HepG2 (cell line): ENCODE data around the gene OR2B3. TPM values are rescaled to one million over a fixed set of nuclear protein-coding genes. Genes with fewer than 3 reads are reported as not detected.

Experiments used
- ATAC-seq: fragments of 200-7000 bp; cut with Tn5 transposase; 3 replicates; pipeline ENCODE4 v1.9.1; 2020; ENCODE audit warnings: mild to moderate bottlenecking, moderate library complexity
- BruUV-seq: library from RNA; stranded (reverse); fragments of 400-500 nt; replicated peaks from 2 replicates; lab custom pipeline; 2021; lab: Mats Ljungman, UMichigan
- CTCF ChIA-PET: fragments of 300-600 bp; formaldehyde crosslinking; extraction: SDS; loops from one replicate; lab custom pipeline; 2021; ENCODE audit warnings: low total read pairs, inconsistent platforms, low intra/inter-chr PET ratio; lab: Yijun Ruan, JAX
- POLR2A ChIA-PET: fragments of 350-600 bp; sonication (Branson Sonifier 250); formaldehyde crosslinking; loops from one replicate; lab custom pipeline; 2020; ENCODE audit warnings: antibody characterized with exemption, inconsistent platforms; lab: Yijun Ruan, JAX
- DNase-seq: peaks from one replicate; pipeline ENCODE4 v3.0.0-alpha.2; 2015; ENCODE audit warnings: low spot score
- FAIRE-seq: peaks from 3 replicates; lab custom pipeline; 2011; peaks lifted over from hg19 to GRCh38; lab: Jason Lieb, UNC
- H2AFZ ChIP-seq: one replicate; pipeline ENCODE4 v1.6.1; 2011; ENCODE audit warnings: low read length, inconsistent platforms
- H3K27ac ChIP-seq: fragments of 300-600 bp; 3 replicates; pipeline ENCODE4 v1.8.0; 2011; ENCODE audit warnings: mixed run types, mild to moderate bottlenecking, mixed read lengths, low read length, inconsistent platforms; ENCODE audit not compliant: insufficient read depth; ENCODE audit errors: extremely low read length
- H3K27me3 ChIP-seq, 2 experiments: fragments of 200-600 bp in 1 of 2; 2 replicates in 1 of 2; 3 replicates in 1 of 2; pipeline versions ENCODE4 v1.6.0 to v1.8.0; 2011; ENCODE audit warnings: low read length in 2 of 2, mild to moderate bottlenecking in 2 of 2, moderate library complexity in 2 of 2, inconsistent platforms in 1 of 2; ENCODE audit not compliant: insufficient read depth in 2 of 2, control insufficient read depth in 1 of 2
- H3K36me3 ChIP-seq, 2 experiments: fragments of 200-600 bp in 1 of 2; replicated peaks in 1 of 2; 2 replicates in 1 of 2; 3 replicates in 1 of 2; pipeline versions ENCODE4 v1.5.1 to v1.8.0; 2011; ENCODE audit warnings: low read length in 2 of 2, inconsistent platforms in 1 of 2; ENCODE audit not compliant: insufficient read depth in 2 of 2, control insufficient read depth in 1 of 2
- H3K4me1 ChIP-seq: 2 replicates; pipeline ENCODE4 v1.5.1; 2012; ENCODE audit warnings: low read length, inconsistent platforms; ENCODE audit not compliant: insufficient read depth
- H3K4me2 ChIP-seq: 2 replicates; pipeline ENCODE4 v1.6.0; 2011; ENCODE audit warnings: low read depth, low read length, inconsistent platforms
- H3K4me3 ChIP-seq, 3 experiments: fragments of 200-600 bp in 1 of 3; sonication (generic), shearing (Covaris generic) in 1 of 3; replicated peaks in 1 of 3; 2 replicates each; pipeline ENCODE4 v1.5.1; 2011 to 2016; ENCODE audit warnings: low read length in 3 of 3, inconsistent platforms in 2 of 3, low read depth in 2 of 3, mild to moderate bottlenecking in 2 of 3, control low read depth in 1 of 3, mixed read lengths in 1 of 3; ENCODE audit not compliant: insufficient read depth in 1 of 3
- H3K79me2 ChIP-seq: one replicate; pipeline ENCODE4 v1.6.1; 2011; ENCODE audit warnings: low read length, inconsistent platforms; ENCODE audit not compliant: insufficient read depth
- H3K9ac ChIP-seq: 2 replicates; pipeline ENCODE4 v1.6.0; 2011; ENCODE audit warnings: mild to moderate bottlenecking, low read depth, low read length, inconsistent platforms; ENCODE audit not compliant: insufficient read depth
- H3K9me3 ChIP-seq: 2 replicates; pipeline ENCODE4 v1.5.1; 2012; ENCODE audit warnings: mild to moderate bottlenecking, low read length
- H4K20me1 ChIP-seq: 2 replicates; pipeline ENCODE4 v1.6.0; 2011; ENCODE audit warnings: inconsistent platforms, mild to moderate bottlenecking, low read length, moderate library complexity; ENCODE audit not compliant: insufficient read depth
- KAT8 ChIP-seq: IDR thresholded peaks from 2 replicates; pipeline ENCODE4 v1.6.1; 2016; ENCODE audit warnings: missing genetic modification reagents, missing compliant biosample characterization
- MAFF ChIP-seq: IDR thresholded peaks from 2 replicates; pipeline ENCODE4 v1.6.1; 2011; ENCODE audit warnings: low read depth, low read length, improper control_type of control experiment
- MAFK ChIP-seq, 2 experiments: IDR thresholded peaks in 1 of 2; conservative IDR thresholded peaks in 1 of 2; 2 replicates each; pipeline ENCODE4 v1.6.1; 2011; ENCODE audit warnings: improper control_type of control experiment in 2 of 2, low read length in 2 of 2
- ZNF282 ChIP-seq: fragments of 450-650 bp; IDR thresholded peaks from 2 replicates; pipeline ENCODE4 v1.6.1; 2018; ENCODE audit not compliant: partially characterized antibody
- WGBS: methylation state at CpG from one replicate; pipeline ENCODE4 v1.1.6; 2017; ENCODE audit warnings: low lambda C conversion rate; 5-methylcytosine and 5-hydroxymethylcytosine counted together
- in situ Hi-C: cut with HindIII; loops from 2 replicates; pipeline ENCODE4 v1.10.0; 2017; ENCODE audit warnings: low pct_unique_long_range_greater_than_20kb; ENCODE audit not compliant: extremely low pct_ligation_motif_present
- intact Hi-C: fragments of 100-400 bp; cut with micrococcal nuclease; formaldehyde crosslinking; loops from one replicate; pipeline ENCODE4 v1.10.0; 2022; ENCODE audit not compliant: unreplicated experiment
- polyA plus RNA-seq, 8 experiments: library from polyadenylated mRNA; depleted of rRNA in 3 of 8; stranded (reverse) in 7 of 8; unstranded in 1 of 8; fragments of >200 nt; fragmentation: Illumina TruSeq in 4 of 8; extraction: Trizol in 4 of 8; gene quantifications; 2 replicates each; pipeline versions ENCODE4 v1.2.1 to v1.2.3, GENCODE V29; 2011 to 2016; ENCODE audit warnings: low read depth in 4 of 8, missing spikeins in 1 of 8, mixed read lengths in 1 of 8; ENCODE audit not compliant: insufficient read depth in 1 of 8
- total RNA-seq, 5 experiments: library from RNA; depleted of rRNA; stranded (reverse); fragments of >200 nt; fragmentation: Illumina TruSeq; extraction: Trizol; gene quantifications; 2 replicates each; pipeline ENCODE4 v1.2.3, GENCODE V29; 2016; ENCODE audit warnings: low read depth in 1 of 5
- TF ChIP-seq, protein P1 (sequence below): IDR thresholded peaks from 2 replicates; pipeline ENCODE4 v1.6.1; 2016; ENCODE audit warnings: missing genetic modification reagents, missing compliant biosample characterization
- TF ChIP-seq, protein P2 (sequence below): sonication (generic); formaldehyde crosslinking; IDR thresholded peaks from 2 replicates; pipeline ENCODE4 v1.4.0; 2020; ENCODE audit warnings: mild to moderate bottlenecking, missing genetic modification reagents
- TF ChIP-seq, protein P3 (sequence below): sonication (generic); formaldehyde crosslinking; IDR thresholded peaks from 2 replicates; pipeline ENCODE4 v1.5.0; 2020; ENCODE audit warnings: missing genetic modification reagents
- TF ChIP-seq, protein P4 (sequence below): sonication (generic); formaldehyde crosslinking; IDR thresholded peaks from 2 replicates; pipeline ENCODE4 v1.4.0; 2020; ENCODE audit warnings: missing genetic modification reagents, mild to moderate bottlenecking, borderline replicate concordance
- TF ChIP-seq, protein P5 (sequence below): sonication (generic); formaldehyde crosslinking; IDR thresholded peaks from 2 replicates; pipeline ENCODE4 v1.5.0; 2020; ENCODE audit warnings: missing genetic modification reagents

The OR2B3 gene
- total and polyA plus RNA-seq, 2 of the 13 experiments (the other 11 are each of a cell fraction or from before 2014, with no cell fraction given), result not detected

DNA sequence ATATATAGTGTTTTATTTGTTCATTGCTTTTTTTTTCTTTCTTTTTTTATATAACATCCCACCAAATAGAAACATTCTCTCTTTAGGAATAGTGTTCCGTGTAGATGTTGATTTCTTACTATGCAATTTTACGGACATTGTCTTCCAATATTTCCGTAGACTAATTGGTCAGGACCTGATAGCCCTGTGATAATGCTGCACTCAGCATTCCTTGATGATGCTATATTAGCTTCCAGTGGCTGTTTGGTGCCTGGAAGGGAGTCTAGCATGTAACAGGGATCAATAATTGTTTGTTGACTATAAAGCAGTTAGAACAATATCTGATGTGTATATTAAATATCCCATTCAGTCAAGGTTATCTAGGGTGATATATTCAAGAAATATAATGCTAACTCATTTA is 35.4 kb downstream of the OR2B3 start:
- POLR2A ChIA-PET, result no interaction called here
- H3K79me2 ChIP-seq, result no peaks in the 10 kb centered on the region
- H3K4me2 ChIP-seq, result no peak overlapping the region
- H4K20me1 ChIP-seq, result no peaks in the 10 kb centered on the region
- no peak overlapping the region for H3K9ac ChIP-seq
- no peaks in the 10 kb centered on the region for H3K9me3 ChIP-seq
- TF ChIP-seq MAFK (conservative IDR thresholded peaks at IDR 0.05 in 1 of 2, IDR thresholded peaks at IDR 0.05 in 1 of 2; ENCODE audit: low read length in 2 of 2), result peak; percentile 72 to 80
- TF ChIP-seq MAFF, result peak; percentile 58
- TF ChIP-seq, protein P1, sequence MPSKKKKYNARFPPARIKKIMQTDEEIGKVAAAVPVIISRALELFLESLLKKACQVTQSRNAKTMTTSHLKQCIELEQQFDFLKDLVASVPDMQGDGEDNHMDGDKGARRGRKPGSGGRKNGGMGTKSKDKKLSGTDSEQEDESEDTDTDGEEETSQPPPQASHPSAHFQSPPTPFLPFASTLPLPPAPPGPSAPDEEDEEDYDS (CRISPR knock-in tag), result no peak
- TF ChIP-seq, protein P2, sequence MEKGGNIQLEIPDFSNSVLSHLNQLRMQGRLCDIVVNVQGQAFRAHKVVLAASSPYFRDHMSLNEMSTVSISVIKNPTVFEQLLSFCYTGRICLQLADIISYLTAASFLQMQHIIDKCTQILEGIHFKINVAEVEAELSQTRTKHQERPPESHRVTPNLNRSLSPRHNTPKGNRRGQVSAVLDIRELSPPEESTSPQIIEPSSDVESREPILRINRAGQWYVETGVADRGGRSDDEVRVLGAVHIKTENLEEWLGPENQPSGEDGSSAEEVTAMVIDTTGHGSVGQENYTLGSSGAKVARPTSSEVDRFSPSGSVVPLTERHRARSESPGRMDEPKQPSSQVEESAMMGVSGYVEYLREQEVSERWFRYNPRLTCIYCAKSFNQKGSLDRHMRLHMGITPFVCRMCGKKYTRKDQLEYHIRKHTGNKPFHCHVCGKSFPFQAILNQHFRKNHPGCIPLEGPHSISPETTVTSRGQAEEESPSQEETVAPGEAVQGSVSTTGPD, result no peak
- no peaks in the 10 kb centered on the region for H3K4me1 ChIP-seq
- in situ Hi-C loops (loop anchor here (25.0 kb wide), 1 partner anchor 536 kb away; the partner anchor contains the start of gene OR2H2), intact Hi-C loops (no loop called here)
- H3K36me3 ChIP-seq, result no peaks in the 10 kb centered on the region
- DNase-seq (no peak), FAIRE-seq (no peak), ATAC-seq (no peak)
- H3K27me3 ChIP-seq, result no peaks in the 10 kb centered on the region
- H3K27ac ChIP-seq, result no peak overlapping the region
- 13% methylated on average over 3 of the region's 3 CpGs for WGBS
- H2AFZ ChIP-seq, result no peak overlapping the region
- CTCF ChIA-PET, result no interaction called here
- BruUV-seq, result no TSS peak
- H3K4me3 ChIP-seq, result no peak overlapping the region

DNA sequence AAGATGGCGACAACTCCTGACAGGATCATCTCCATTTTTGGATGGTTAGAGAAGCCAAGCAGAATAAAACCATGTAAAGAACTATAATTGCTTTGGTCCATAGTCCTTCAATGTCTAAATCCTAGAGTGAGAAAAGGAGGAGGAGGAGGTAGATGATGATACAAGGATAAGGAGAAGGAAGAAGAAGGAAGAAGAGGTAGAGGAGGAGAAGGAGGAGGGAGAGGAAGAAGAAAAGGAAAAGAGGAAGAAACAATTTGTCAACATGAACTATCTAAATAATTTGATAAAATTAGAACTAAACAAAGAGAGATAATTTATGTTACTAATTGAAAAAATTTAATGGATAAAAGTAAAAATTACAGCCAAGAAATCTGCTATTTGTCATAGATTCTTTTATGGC is 42.0 kb downstream of the OR2B3 start, which contains the start of gene OR2W1:
Gene OR2W1 (minus strand): TSS at position 101 of the 400 bp plus-strand sequence. CDS start 0 bp downstream, at position 101.
- in situ Hi-C loops (no loop called here), intact Hi-C loops (no loop called here)
- POLR2A ChIA-PET, result no interaction called here
- CTCF ChIA-PET, result no interaction called here
- no peak within 1 kb of the TSS for H3K9ac ChIP-seq
- H3K79me2 ChIP-seq, result no peaks in the 10 kb centered on the region
- H3K4me2 ChIP-seq, result no peak within 1 kb of the TSS
- H3K27ac ChIP-seq, result no peak within 1 kb of the TSS
- H3K9me3 ChIP-seq, result no peaks in the 10 kb centered on the region
- H2AFZ ChIP-seq, result no peak within 1 kb of the TSS
- H3K4me1 ChIP-seq, result no peaks in the 10 kb centered on the region
- FAIRE-seq (no peak), ATAC-seq (no peak), DNase-seq (no peak)
- BruUV-seq, result no TSS peak
- H3K36me3 ChIP-seq, result no peaks in the 10 kb centered on the region
- 4% methylated on average over 1 of the region's 1 CpG for WGBS
- H3K27me3 ChIP-seq, result no peaks in the 10 kb centered on the region
- H3K4me3 ChIP-seq, result no peak within 1 kb of the TSS
- H4K20me1 ChIP-seq, result no peaks in the 10 kb centered on the region
- TF ChIP-seq ZNF282, result no peak
- TF ChIP-seq, protein P3, sequence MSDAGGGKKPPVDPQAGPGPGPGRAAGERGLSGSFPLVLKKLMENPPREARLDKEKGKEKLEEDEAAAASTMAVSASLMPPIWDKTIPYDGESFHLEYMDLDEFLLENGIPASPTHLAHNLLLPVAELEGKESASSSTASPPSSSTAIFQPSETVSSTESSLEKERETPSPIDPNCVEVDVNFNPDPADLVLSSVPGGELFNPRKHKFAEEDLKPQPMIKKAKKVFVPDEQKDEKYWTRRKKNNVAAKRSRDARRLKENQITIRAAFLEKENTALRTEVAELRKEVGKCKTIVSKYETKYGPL, result no peak
- TF ChIP-seq, protein P4, sequence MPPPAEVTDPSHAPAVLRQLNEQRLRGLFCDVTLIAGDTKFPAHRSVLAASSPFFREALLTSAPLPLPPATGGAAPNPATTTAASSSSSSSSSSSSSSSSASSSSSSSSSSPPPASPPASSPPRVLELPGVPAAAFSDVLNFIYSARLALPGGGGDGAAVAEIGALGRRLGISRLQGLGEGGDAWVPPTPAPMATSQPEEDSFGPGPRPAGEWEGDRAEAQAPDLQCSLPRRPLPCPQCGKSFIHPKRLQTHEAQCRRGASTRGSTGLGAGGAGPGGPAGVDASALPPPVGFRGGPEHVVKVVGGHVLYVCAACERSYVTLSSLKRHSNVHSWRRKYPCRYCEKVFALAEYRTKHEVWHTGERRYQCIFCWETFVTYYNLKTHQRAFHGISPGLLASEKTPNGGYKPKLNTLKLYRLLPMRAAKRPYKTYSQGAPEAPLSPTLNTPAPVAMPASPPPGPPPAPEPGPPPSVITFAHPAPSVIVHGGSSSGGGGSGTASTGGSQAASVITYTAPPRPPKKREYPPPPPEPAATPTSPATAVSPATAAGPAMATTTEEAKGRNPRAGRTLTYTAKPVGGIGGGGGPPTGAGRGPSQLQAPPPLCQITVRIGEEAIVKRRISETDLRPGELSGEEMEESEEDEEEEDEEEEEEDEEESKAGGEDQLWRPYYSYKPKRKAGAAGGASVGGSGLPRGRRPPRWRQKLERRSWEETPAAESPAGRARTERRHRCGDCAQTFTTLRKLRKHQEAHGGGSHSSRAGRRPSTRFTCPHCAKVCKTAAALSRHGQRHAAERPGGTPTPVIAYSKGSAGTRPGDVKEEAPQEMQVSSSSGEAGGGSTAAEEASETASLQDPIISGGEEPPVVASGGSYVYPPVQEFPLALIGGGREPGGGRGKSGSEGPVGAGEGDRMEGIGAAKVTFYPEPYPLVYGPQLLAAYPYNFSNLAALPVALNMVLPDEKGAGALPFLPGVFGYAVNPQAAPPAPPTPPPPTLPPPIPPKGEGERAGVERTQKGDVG (CRISPR knock-in tag), result no peak
- TF ChIP-seq, protein P5, sequence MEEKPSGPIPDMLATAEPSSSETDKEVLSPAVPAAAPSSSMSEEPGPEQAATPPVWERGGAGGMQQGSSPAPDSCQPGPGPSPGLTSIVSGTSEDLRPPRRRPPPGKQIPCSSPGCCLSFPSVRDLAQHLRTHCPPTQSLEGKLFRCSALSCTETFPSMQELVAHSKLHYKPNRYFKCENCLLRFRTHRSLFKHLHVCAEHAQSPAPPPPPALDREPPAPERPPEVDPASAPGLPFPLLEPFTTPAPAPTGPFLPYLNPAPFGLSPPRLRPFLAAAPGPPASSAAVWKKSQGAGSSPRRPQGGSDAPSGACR (CRISPR knock-in tag), result no peak
- TF ChIP-seq KAT8 (CRISPR knock-in tag), result no peak
